ENCODE data around the gene PPFIA3. TPM values are rescaled to one million over a fixed set of nuclear protein-coding genes. Genes with fewer than 3 reads are reported as not detected.

The PPFIA3 gene
- total and polyA plus RNA-seq, 2 experiments from 2014 or later: 25.4 to 29.7 TPM

DNA sequence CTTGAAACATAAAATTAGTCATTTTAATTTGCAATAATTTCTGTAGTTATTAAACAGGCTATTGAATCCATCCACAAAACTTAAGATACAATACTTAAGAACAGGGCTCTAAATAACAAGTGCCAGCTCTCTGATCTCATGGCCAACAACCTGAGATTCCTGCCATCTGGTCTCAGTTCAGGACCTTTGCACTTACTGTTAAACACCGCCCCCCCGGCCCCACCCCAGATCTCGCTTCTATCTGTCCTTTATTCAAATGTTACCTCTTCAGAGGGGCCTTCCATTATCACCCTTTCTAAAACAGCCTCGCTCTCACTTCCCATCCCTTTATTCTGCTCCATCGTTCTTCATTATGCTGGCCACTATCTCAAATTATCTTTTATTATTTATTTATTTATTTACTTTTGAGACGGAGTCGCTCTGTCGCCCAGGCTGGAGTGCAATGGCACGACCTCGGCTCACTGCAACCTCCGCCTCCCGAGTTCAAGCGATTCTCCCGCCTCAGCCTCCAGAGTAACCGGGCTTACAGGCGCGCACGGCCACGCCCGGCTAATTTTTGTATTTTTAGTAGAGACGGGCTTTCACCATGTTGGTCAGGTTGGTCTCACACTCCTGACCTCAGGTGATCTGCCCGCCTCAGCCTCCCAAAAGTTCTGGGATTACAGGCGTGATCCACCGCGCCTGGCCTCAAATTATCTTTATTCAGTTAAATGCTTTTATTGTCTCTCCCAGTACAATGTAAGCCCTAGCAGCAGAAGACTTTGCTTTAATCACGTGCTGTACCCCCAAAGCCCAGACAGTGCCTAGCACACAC is 34.9 kb upstream of the PPFIA3 start:
- Mint-ChIP-seq H3K36me3 (ENCODE audit: low read depth) (peaks cover 31% of the 10 kb centered on the region), H3K27ac (peak overlapping the region; percentile 85), H3K4me3 (peak overlapping the region; percentile 98), H3K27me3 (ENCODE audit: insufficient read depth, low read depth, poor library complexity) (peaks cover 14% of the 10 kb centered on the region), H3K4me1 (peaks cover 16% of the 10 kb centered on the region), H3K9me3 (peaks cover 3% of the 10 kb centered on the region; the same call in 2 of the 3 replicates)
- peaks cover 22% of the 10 kb centered on the region for H3K36me3 ChIP-seq (ENCODE audit: insufficient read depth)
- H3K4me2 ChIP-seq: peak overlapping the region; percentile 79
- H2AFZ ChIP-seq: peak overlapping the region; percentile 84
- H3F3A ChIP-seq (replicated peaks; ENCODE audit: low read depth): peaks cover 13% of the 10 kb centered on the region
- peaks cover 39% of the 10 kb centered on the region for H3K79me2 ChIP-seq (replicated peaks; ENCODE audit: insufficient read depth)
- H3K9me2 ChIP-seq (ENCODE audit: insufficient read depth): no peaks in the 10 kb centered on the region
- H3K4me3 ChIP-seq: peak overlapping the region; percentile 86
- TF ChIP-seq JUNB (IDR thresholded peaks at IDR 0.05; ENCODE audit: unreplicated experiment) (no peak), CREB1 (CRISPR knock-in tag; IDR thresholded peaks at IDR 0.05; ENCODE audit: low read depth) (no peak), STAT1 (IDR thresholded peaks at IDR 0.05; ENCODE audit: unreplicated experiment) (no peak)
- H3K27me3 ChIP-seq (ENCODE audit: insufficient read depth): 0 out of 2 replicates have a peak, but pooled peaks cover 3% of the 10 kb centered on the region
- H3K4me1 ChIP-seq (ENCODE audit: insufficient read depth): peaks cover 13% of the 10 kb centered on the region
- DNase-seq (ENCODE audit: low spot score) (no peak), ATAC-seq (no peak)
- peaks cover 28% of the 10 kb centered on the region for H4K20me1 ChIP-seq (replicated peaks; ENCODE audit: insufficient read depth)
- H3K27ac ChIP-seq (ENCODE audit: low read depth): peak overlapping the region; percentile 22; the same call in 1 of the 2 replicates

DNA sequence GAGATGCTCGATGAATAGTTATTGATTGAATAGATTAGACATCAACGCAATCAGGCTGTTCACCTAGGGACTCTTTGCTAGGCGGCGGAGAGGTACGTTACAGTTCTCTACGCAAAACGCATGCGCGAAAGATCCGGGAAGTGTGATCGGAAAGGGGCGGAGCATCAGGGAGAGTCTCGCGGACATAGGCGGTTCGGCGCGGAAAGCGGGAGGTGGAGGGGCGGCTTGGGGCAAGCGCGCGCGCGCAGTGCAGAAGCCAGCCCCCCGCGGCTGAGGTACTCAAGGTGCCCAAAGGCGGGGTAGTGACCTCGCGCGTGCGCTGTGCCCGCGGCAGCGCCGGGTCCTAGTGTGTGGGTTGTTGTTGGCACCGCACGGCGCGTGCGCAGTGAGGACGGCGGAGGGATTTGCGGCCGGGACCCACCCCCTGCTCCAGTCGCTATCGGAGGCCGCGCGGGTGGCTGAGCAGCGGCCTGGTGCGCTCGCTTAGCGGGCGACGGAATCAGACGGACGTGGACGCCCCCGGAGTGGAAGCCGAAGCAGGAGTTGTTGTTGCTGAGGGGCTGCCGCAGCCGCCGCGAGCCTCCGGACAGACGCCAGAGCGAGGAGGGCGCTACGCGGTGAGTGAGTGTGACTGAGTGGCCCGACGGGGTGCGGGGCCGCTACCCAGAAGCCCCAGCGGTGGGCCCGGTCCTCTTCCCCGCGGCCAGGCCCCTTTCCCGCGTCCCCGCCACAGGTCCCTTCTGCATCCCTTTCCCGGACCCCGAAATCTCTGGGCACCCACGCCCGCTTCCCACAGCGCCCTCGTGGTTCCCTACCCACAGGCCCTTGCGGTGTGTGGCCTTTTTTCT is 34.1 kb upstream of the PPFIA3 start, which contains the start of gene SNRNP70:
SNRNP70 (plus strand) TSS at position 432 of the 848 bp plus-strand sequence. CDS start 964 bp downstream, outside the sequence.
- Histone ChIP-seq H3K36me3 (ENCODE audit: insufficient read depth) (peaks cover 29% of the 10 kb centered on the region), H2AFZ (peak within 1 kb of the TSS; percentile 94), H3K27me3 (ENCODE audit: insufficient read depth) (no peaks in the 10 kb centered on the region), H3K4me1 (ENCODE audit: insufficient read depth) (peaks cover 13% of the 10 kb centered on the region), H3K79me2 (replicated peaks; ENCODE audit: insufficient read depth) (peaks cover 44% of the 10 kb centered on the region), H3K9me2 (ENCODE audit: insufficient read depth) (no peaks in the 10 kb centered on the region), H4K20me1 (replicated peaks; ENCODE audit: insufficient read depth) (peaks cover 35% of the 10 kb centered on the region), H3K4me2 (peak within 1 kb of the TSS; percentile 89), H3K27ac (ENCODE audit: low read depth) (peak within 1 kb of the TSS; percentile 93), H3F3A (replicated peaks; ENCODE audit: low read depth) (peaks cover 14% of the 10 kb centered on the region), H3K4me3 (peak within 1 kb of the TSS; percentile 86)
- H3K36me3 Mint-ChIP-seq (ENCODE audit: low read depth): peaks cover 38% of the 10 kb centered on the region
- peak; percentile 91 for ATAC-seq
- H3K4me1 Mint-ChIP-seq: peaks cover 16% of the 10 kb centered on the region
- H3K27ac Mint-ChIP-seq: peak within 1 kb of the TSS; percentile 96
- peaks cover 14% of the 10 kb centered on the region for H3K27me3 Mint-ChIP-seq (ENCODE audit: insufficient read depth, low read depth, poor library complexity)
- peaks cover 3% of the 10 kb centered on the region; the same call in 2 of the 3 replicates for H3K9me3 Mint-ChIP-seq
- DNase-seq (ENCODE audit: low spot score): peak; percentile 100
- peak within 1 kb of the TSS; percentile 98 for H3K4me3 Mint-ChIP-seq
- TF ChIP-seq ZNF331 (CRISPR knock-in tag; IDR thresholded peaks at IDR 0.05; ENCODE audit: low read depth): no peak
- TF ChIP-seq, protein P1, sequence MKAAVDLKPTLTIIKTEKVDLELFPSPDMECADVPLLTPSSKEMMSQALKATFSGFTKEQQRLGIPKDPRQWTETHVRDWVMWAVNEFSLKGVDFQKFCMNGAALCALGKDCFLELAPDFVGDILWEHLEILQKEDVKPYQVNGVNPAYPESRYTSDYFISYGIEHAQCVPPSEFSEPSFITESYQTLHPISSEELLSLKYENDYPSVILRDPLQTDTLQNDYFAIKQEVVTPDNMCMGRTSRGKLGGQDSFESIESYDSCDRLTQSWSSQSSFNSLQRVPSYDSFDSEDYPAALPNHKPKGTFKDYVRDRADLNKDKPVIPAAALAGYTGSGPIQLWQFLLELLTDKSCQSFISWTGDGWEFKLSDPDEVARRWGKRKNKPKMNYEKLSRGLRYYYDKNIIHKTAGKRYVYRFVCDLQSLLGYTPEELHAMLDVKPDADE (IDR thresholded peaks at IDR 0.05): peak; percentile 15; the same call in 1 of the 2 replicates
- TF ChIP-seq, protein P2, sequence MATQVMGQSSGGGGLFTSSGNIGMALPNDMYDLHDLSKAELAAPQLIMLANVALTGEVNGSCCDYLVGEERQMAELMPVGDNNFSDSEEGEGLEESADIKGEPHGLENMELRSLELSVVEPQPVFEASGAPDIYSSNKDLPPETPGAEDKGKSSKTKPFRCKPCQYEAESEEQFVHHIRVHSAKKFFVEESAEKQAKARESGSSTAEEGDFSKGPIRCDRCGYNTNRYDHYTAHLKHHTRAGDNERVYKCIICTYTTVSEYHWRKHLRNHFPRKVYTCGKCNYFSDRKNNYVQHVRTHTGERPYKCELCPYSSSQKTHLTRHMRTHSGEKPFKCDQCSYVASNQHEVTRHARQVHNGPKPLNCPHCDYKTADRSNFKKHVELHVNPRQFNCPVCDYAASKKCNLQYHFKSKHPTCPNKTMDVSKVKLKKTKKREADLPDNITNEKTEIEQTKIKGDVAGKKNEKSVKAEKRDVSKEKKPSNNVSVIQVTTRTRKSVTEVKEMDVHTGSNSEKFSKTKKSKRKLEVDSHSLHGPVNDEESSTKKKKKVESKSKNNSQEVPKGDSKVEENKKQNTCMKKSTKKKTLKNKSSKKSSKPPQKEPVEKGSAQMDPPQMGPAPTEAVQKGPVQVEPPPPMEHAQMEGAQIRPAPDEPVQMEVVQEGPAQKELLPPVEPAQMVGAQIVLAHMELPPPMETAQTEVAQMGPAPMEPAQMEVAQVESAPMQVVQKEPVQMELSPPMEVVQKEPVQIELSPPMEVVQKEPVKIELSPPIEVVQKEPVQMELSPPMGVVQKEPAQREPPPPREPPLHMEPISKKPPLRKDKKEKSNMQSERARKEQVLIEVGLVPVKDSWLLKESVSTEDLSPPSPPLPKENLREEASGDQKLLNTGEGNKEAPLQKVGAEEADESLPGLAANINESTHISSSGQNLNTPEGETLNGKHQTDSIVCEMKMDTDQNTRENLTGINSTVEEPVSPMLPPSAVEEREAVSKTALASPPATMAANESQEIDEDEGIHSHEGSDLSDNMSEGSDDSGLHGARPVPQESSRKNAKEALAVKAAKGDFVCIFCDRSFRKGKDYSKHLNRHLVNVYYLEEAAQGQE (IDR thresholded peaks at IDR 0.05; ENCODE audit: unreplicated experiment): no peak
- no peak for TF ChIP-seq NANOG (IDR thresholded peaks at IDR 0.05; ENCODE audit: borderline replicate concordance)
- peak; percentile 80 for TF ChIP-seq CREB1 (CRISPR knock-in tag; IDR thresholded peaks at IDR 0.05; ENCODE audit: low read depth)
- TF ChIP-seq, protein P3, sequence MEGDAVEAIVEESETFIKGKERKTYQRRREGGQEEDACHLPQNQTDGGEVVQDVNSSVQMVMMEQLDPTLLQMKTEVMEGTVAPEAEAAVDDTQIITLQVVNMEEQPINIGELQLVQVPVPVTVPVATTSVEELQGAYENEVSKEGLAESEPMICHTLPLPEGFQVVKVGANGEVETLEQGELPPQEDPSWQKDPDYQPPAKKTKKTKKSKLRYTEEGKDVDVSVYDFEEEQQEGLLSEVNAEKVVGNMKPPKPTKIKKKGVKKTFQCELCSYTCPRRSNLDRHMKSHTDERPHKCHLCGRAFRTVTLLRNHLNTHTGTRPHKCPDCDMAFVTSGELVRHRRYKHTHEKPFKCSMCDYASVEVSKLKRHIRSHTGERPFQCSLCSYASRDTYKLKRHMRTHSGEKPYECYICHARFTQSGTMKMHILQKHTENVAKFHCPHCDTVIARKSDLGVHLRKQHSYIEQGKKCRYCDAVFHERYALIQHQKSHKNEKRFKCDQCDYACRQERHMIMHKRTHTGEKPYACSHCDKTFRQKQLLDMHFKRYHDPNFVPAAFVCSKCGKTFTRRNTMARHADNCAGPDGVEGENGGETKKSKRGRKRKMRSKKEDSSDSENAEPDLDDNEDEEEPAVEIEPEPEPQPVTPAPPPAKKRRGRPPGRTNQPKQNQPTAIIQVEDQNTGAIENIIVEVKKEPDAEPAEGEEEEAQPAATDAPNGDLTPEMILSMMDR (conservative IDR thresholded peaks at IDR 0.05; ENCODE audit: low read depth in 2 of 2): no peak
- no peak for TF ChIP-seq EZH2phosphoT487 (IDR thresholded peaks at IDR 0.05; ENCODE audit: unreplicated experiment)
- no peak for TF ChIP-seq EZH2 (IDR thresholded peaks at IDR 0.05; ENCODE audit: low read depth, unreplicated experiment)
- no peak for TF ChIP-seq ZNF114 (CRISPR knock-in tag; IDR thresholded peaks at IDR 0.05)
